OCI-LY3 (cell line): ENCODE results near the gene BHLHE40.
A peak's percentile ranks its signal among the peaks of the same experiment; 100 is the strongest.

Experiments used
- H2AFZ ChIP-seq: fragments of 200-600, 300-600 bp; shearing (Covaris generic); 2 replicates; pipeline ENCODE4 v1.6.0; 2014; ENCODE audit warnings: antibody characterized with exemption, low read depth, low read length
- H3K27ac ChIP-seq: fragments of 200-600, 300-600 bp; sonication (generic); 2 replicates; pipeline ENCODE4 v1.5.1; 2014; ENCODE audit warnings: mild to moderate bottlenecking, low read length, moderate library complexity, mixed read lengths
- H3K27me3 ChIP-seq: fragments of 200-600, 300-600 bp; sonication (generic); 2 replicates; pipeline ENCODE4 v1.6.1; 2014; ENCODE audit warnings: low read depth, low read length, mixed read lengths
- H3K36me3 ChIP-seq: fragments of 200-600, 300-600 bp; sonication (generic); replicated peaks from 2 replicates; pipeline ENCODE3; 2014; ENCODE audit warnings: low read depth, low read length, mixed read lengths
- H3K4me1 ChIP-seq: fragments of 300-600, 200-600 bp; sonication (generic); 2 replicates; pipeline ENCODE4 v1.6.1; 2014; ENCODE audit warnings: low read length, mixed read lengths
- H3K4me2 ChIP-seq: fragments of 200-600, 300-600 bp; sonication (generic); 2 replicates; pipeline ENCODE4 v1.6.1; 2014; ENCODE audit warnings: low read length, mixed read lengths
- H3K4me3 ChIP-seq: fragments of 300-600, 200-600 bp; sonication (generic); 2 replicates; pipeline ENCODE4 v1.5.1; 2014; ENCODE audit warnings: antibody characterized with exemption, mild to moderate bottlenecking, low read length, moderate library complexity
- H3K79me2 ChIP-seq: fragments of 300-600, 200-600 bp; shearing (Covaris generic); 2 replicates; pipeline ENCODE4 v1.6.1; 2014; ENCODE audit warnings: mild to moderate bottlenecking, low read length, mixed read lengths
- H3K9ac ChIP-seq: fragments of 300-600, 200-600 bp; shearing (Covaris generic); 2 replicates; pipeline ENCODE4 v1.6.0; 2014; ENCODE audit warnings: mild to moderate bottlenecking, low read length, moderate library complexity
- H3K9me3 ChIP-seq: fragments of 200-600, 300-600 bp; shearing (Covaris generic); 2 replicates; pipeline ENCODE4 v1.6.1; 2014; ENCODE audit warnings: low read length, mixed read lengths; ENCODE audit not compliant: insufficient read depth
- H4K20me1 ChIP-seq: fragments of 200-600, 300-600 bp; sonication (generic); 2 replicates; pipeline ENCODE4 v1.6.1; 2016; ENCODE audit warnings: low read length, mixed read lengths; ENCODE audit not compliant: insufficient read depth
- EZH2phosphoT487 ChIP-seq: fragments of 200-600 bp; shearing (Covaris generic); IDR thresholded peaks from 2 replicates; pipeline ENCODE4 v1.6.1; 2018; ENCODE audit warnings: antibody characterized with exemption, mixed run types, low read depth
- TF ChIP-seq, protein P1 (sequence below): fragments of 200-600, 300-600 bp; sonication (generic); IDR thresholded peaks from 2 replicates; pipeline ENCODE4 v1.5.1; 2014; ENCODE audit warnings: antibody characterized with exemption, low read length, low read depth

Gene BHLHE40

DNA sequence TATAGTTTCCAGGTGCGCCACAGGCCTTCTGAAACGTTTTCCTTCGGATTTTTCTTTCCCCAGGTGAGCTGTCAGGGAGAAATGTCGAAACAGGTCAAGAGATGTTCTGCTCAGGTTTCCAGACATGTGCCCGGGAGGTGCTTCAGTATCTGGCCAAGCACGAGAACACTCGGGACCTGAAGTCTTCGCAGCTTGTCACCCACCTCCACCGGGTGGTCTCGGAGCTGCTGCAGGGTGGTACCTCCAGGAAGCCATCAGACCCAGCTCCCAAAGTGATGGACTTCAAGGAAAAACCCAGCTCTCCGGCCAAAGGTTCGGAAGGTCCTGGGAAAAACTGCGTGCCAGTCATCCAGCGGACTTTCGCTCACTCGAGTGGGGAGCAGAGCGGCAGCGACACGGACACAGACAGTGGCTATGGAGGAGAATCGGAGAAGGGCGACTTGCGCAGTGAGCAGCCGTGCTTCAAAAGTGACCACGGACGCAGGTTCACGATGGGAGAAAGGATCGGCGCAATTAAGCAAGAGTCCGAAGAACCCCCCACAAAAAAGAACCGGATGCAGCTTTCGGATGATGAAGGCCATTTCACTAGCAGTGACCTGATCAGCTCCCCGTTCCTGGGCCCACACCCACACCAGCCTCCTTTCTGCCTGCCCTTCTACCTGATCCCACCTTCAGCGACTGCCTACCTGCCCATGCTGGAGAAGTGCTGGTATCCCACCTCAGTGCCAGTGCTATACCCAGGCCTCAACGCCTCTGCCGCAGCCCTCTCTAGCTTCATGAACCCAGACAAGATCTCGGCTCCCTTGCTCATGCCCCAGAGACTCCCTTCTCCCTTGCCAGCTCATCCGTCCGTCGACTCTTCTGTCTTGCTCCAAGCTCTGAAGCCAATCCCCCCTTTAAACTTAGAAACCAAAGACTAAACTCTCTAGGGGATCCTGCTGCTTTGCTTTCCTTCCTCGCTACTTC is 3.8 kb downstream of the BHLHE40 start:
- no peak for TF ChIP-seq EZH2phosphoT487
- TF ChIP-seq, protein P1, sequence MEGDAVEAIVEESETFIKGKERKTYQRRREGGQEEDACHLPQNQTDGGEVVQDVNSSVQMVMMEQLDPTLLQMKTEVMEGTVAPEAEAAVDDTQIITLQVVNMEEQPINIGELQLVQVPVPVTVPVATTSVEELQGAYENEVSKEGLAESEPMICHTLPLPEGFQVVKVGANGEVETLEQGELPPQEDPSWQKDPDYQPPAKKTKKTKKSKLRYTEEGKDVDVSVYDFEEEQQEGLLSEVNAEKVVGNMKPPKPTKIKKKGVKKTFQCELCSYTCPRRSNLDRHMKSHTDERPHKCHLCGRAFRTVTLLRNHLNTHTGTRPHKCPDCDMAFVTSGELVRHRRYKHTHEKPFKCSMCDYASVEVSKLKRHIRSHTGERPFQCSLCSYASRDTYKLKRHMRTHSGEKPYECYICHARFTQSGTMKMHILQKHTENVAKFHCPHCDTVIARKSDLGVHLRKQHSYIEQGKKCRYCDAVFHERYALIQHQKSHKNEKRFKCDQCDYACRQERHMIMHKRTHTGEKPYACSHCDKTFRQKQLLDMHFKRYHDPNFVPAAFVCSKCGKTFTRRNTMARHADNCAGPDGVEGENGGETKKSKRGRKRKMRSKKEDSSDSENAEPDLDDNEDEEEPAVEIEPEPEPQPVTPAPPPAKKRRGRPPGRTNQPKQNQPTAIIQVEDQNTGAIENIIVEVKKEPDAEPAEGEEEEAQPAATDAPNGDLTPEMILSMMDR = no peak
- H4K20me1 ChIP-seq = peaks cover 11% of the 10 kb centered on the region; the same call in 1 of the 2 replicates
- H3K4me1 ChIP-seq = peaks cover 65% of the 10 kb centered on the region
- H3K79me2 ChIP-seq = peaks cover 4% of the 10 kb centered on the region; the same call in 1 of the 2 replicates
- peak overlapping the region; percentile 85 for H3K27ac ChIP-seq
- peaks cover 45% of the 10 kb centered on the region for H3K36me3 ChIP-seq
- no peaks in the 10 kb centered on the region for H3K9me3 ChIP-seq
- H2AFZ ChIP-seq = no peak overlapping the region
- H3K4me3 ChIP-seq = peak overlapping the region; percentile 66
- peak overlapping the region; percentile 92 for H3K4me2 ChIP-seq
- peak overlapping the region; percentile 46 for H3K9ac ChIP-seq
- H3K27me3 ChIP-seq = peaks cover 60% of the 10 kb centered on the region

DNA sequence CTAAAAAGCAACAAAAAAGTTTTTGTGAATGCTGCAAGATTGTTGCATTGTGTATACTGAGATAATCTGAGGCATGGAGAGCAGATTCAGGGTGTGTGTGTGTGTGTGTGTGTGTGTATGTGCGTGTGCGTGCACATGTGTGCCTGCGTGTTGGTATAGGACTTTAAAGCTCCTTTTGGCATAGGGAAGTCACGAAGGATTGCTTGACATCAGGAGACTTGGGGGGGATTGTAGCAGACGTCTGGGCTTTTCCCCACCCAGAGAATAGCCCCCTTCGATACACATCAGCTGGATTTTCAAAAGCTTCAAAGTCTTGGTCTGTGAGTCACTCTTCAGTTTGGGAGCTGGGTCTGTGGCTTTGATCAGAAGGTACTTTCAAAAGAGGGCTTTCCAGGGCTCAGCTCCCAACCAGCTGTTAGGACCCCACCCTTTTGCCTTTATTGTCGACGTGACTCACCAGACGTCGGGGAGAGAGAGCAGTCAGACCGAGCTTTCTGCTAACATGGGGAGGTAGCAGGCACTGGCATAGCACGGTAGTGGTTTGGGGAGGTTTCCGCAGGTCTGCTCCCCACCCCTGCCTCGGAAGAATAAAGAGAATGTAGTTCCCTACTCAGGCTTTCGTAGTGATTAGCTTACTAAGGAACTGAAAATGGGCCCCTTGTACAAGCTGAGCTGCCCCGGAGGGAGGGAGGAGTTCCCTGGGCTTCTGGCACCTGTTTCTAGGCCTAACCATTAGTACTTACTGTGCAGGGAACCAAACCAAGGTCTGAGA is 4.7 kb downstream of the BHLHE40 start:
- peak overlapping the region; percentile 46 for H3K9ac ChIP-seq
- peaks cover 65% of the 10 kb centered on the region for H3K4me1 ChIP-seq
- H2AFZ ChIP-seq = no peak overlapping the region
- peak overlapping the region; percentile 66 for H3K4me3 ChIP-seq
- peaks cover 62% of the 10 kb centered on the region for H3K27me3 ChIP-seq
- H3K79me2 ChIP-seq = peaks cover 4% of the 10 kb centered on the region; the same call in 1 of the 2 replicates
- TF ChIP-seq, protein P1 = no peak
- TF ChIP-seq EZH2phosphoT487 = peak; percentile 62; the same call in 1 of the 2 replicates
- no peaks in the 10 kb centered on the region for H3K9me3 ChIP-seq
- H3K27ac ChIP-seq = peak overlapping the region; percentile 85
- peaks cover 45% of the 10 kb centered on the region for H3K36me3 ChIP-seq
- peaks cover 11% of the 10 kb centered on the region; the same call in 1 of the 2 replicates for H4K20me1 ChIP-seq
- peak overlapping the region; percentile 92 for H3K4me2 ChIP-seq

DNA sequence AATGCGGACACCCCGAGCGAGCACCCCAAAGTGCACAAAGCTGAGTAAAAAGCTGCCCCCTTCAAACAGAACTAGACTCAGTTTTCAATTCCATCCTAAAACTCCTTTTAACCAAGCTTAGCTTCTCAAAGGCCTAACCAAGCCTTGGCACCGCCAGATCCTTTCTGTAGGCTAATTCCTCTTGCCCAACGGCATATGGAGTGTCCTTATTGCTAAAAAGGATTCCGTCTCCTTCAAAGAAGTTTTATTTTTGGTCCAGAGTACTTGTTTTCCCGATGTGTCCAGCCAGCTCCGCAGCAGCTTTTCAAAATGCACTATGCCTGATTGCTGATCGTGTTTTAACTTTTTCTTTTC is 5.3 kb downstream of the BHLHE40 start:
- H3K79me2 ChIP-seq = peaks cover 4% of the 10 kb centered on the region; the same call in 1 of the 2 replicates
- peak overlapping the region; percentile 85 for H3K27ac ChIP-seq
- peak overlapping the region; percentile 21 for H3K9ac ChIP-seq

More for the DNA sequence above, 5.3 kb downstream of the BHLHE40 start:
- H3K4me1 ChIP-seq = peaks cover 65% of the 10 kb centered on the region
- H2AFZ ChIP-seq = no peak overlapping the region
- H3K36me3 ChIP-seq = peaks cover 45% of the 10 kb centered on the region
- TF ChIP-seq, protein P1 = no peak
- TF ChIP-seq EZH2phosphoT487 = no peak
- peaks cover 65% of the 10 kb centered on the region for H3K27me3 ChIP-seq
- H3K9me3 ChIP-seq = no peaks in the 10 kb centered on the region
- peaks cover 11% of the 10 kb centered on the region; the same call in 1 of the 2 replicates for H4K20me1 ChIP-seq
- H3K4me3 ChIP-seq = peak overlapping the region; percentile 66
- H3K4me2 ChIP-seq = peak overlapping the region; percentile 92
